ENCODE results near the gene GMFB. TPM values are rescaled to one million over a fixed set of nuclear protein-coding genes. Genes with fewer than 3 reads are reported as not detected.

The GMFB gene
- total and polyA plus RNA-seq, 9 of the 15 experiments (the other 6 are each of a cell fraction or from before 2014, with no cell fraction given) = 14.0 to 31.7 (median 20.5) TPM

DNA sequence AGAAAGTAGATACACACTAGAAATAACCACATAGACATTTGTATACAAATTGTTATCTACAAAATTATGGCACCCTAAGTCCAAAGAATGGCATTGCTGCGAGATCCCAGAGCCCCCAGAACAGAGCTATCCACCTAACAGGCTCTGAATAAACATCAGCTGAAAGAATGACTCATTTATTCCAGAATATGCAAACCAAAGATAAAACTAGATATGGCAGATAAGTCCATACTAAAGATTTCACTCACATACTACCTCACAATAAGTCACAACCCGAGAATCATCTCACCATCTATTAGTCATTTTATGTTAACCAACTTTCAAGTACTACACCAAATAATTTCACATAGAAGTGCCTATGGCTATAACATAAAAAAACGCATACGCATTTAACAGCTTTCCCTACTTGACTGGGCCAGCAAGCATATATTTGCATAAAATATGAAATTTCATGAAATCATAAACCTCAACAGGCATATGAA lies 53.2 kb downstream of the GMFB start (continued):
- TF ChIP-seq MCM7 (IDR thresholded peaks at IDR 0.05) (no peak), EGR1 (conservative IDR thresholded peaks at IDR 0.05) (no peak), MTA3 (IDR thresholded peaks at IDR 0.05; ENCODE audit: borderline replicate concordance) (0 out of 2 replicates have a peak, but pooled peaks have one; percentile 60), NR2C1 (IDR thresholded peaks at IDR 0.05) (no peak), NR2C1 (tag; IDR thresholded peaks at IDR 0.05) (no peak), NR3C1 (CRISPR knock-in tag; IDR thresholded peaks at IDR 0.05) (no peak), KAT2B (IDR thresholded peaks at IDR 0.05; ENCODE audit: low read depth, low read length) (no peak), ZNF12 (CRISPR knock-in tag; IDR thresholded peaks at IDR 0.05) (no peak), ZNF586 (CRISPR knock-in tag; conservative IDR thresholded peaks at IDR 0.05) (no peak), BRF1 (IDR thresholded peaks at IDR 0.05; ENCODE audit: borderline replicate concordance, extremely low read depth, insufficient read length) (no peak), EP300 (IDR thresholded peaks at IDR 0.05; ENCODE audit: low read length) (peak; percentile 70), FOXM1 (IDR thresholded peaks at IDR 0.05; ENCODE audit: low read depth) (peak; percentile 39; the same call in 1 of the 2 replicates), FOXM1 (CRISPR knock-in tag; IDR thresholded peaks at IDR 0.05; ENCODE audit: low read depth) (no peak), CBFA2T3 (IDR thresholded peaks at IDR 0.05) (peak; percentile 79), NFRKB (IDR thresholded peaks at IDR 0.05; ENCODE audit: low read depth) (no peak), ZNF174 (CRISPR knock-in tag; IDR thresholded peaks at IDR 0.05) (no peak), EP400 (IDR thresholded peaks at IDR 0.05) (0 out of 2 replicates have a peak, but pooled peaks have one; percentile 27), ZNF584 (CRISPR knock-in tag; IDR thresholded peaks at IDR 0.05; ENCODE audit: low read depth) (no peak), KDM4B (IDR thresholded peaks at IDR 0.05; ENCODE audit: borderline replicate concordance in 2 of 2, low read depth in 1 of 2) (no peak), ZNF830 (CRISPR knock-in tag; IDR thresholded peaks at IDR 0.05) (no peak), ZFP30 (CRISPR knock-in tag; IDR thresholded peaks at IDR 0.05; ENCODE audit: borderline replicate concordance) (no peak), KLF1 (tag; IDR thresholded peaks at IDR 0.05) (no peak)
- TF ChIP-seq, protein P1, sequence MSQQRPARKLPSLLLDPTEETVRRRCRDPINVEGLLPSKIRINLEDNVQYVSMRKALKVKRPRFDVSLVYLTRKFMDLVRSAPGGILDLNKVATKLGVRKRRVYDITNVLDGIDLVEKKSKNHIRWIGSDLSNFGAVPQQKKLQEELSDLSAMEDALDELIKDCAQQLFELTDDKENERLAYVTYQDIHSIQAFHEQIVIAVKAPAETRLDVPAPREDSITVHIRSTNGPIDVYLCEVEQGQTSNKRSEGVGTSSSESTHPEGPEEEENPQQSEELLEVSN (IDR thresholded peaks at IDR 0.05; ENCODE audit: borderline replicate concordance in 1 of 2, extremely low read depth in 1 of 2, insufficient read depth in 1 of 2, insufficient read length in 1 of 2, low read depth in 1 of 2, low read length in 1 of 2, poor library complexity in 1 of 2, severe bottlenecking in 1 of 2) = no peak
- TF ChIP-seq, protein P2, sequence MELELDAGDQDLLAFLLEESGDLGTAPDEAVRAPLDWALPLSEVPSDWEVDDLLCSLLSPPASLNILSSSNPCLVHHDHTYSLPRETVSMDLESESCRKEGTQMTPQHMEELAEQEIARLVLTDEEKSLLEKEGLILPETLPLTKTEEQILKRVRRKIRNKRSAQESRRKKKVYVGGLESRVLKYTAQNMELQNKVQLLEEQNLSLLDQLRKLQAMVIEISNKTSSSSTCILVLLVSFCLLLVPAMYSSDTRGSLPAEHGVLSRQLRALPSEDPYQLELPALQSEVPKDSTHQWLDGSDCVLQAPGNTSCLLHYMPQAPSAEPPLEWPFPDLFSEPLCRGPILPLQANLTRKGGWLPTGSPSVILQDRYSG (tag; conservative IDR thresholded peaks at IDR 0.05; ENCODE audit: low read depth) = no peak
- TF ChIP-seq, protein P3, sequence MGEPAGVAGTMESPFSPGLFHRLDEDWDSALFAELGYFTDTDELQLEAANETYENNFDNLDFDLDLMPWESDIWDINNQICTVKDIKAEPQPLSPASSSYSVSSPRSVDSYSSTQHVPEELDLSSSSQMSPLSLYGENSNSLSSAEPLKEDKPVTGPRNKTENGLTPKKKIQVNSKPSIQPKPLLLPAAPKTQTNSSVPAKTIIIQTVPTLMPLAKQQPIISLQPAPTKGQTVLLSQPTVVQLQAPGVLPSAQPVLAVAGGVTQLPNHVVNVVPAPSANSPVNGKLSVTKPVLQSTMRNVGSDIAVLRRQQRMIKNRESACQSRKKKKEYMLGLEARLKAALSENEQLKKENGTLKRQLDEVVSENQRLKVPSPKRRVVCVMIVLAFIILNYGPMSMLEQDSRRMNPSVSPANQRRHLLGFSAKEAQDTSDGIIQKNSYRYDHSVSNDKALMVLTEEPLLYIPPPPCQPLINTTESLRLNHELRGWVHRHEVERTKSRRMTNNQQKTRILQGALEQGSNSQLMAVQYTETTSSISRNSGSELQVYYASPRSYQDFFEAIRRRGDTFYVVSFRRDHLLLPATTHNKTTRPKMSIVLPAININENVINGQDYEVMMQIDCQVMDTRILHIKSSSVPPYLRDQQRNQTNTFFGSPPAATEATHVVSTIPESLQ (CRISPR knock-in tag; IDR thresholded peaks at IDR 0.05) = no peak
- TF ChIP-seq, protein P4, sequence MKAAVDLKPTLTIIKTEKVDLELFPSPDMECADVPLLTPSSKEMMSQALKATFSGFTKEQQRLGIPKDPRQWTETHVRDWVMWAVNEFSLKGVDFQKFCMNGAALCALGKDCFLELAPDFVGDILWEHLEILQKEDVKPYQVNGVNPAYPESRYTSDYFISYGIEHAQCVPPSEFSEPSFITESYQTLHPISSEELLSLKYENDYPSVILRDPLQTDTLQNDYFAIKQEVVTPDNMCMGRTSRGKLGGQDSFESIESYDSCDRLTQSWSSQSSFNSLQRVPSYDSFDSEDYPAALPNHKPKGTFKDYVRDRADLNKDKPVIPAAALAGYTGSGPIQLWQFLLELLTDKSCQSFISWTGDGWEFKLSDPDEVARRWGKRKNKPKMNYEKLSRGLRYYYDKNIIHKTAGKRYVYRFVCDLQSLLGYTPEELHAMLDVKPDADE (conservative IDR thresholded peaks at IDR 0.05; ENCODE audit: control insufficient read depth, low read depth, low read length) = no peak
